K562 (cell line): ENCODE data around the gene PHOX2A. TPM values are rescaled to one million over a fixed set of nuclear protein-coding genes. Genes with fewer than 3 reads are reported as not detected.

Experiments used
- ATAC-seq: fragments of 200-7000 bp; cut with Tn5 transposase; 3 replicates; pipeline ENCODE4 v1.9.1; 2020; ENCODE audit warnings: moderate library complexity
- BruUV-seq: library from RNA; stranded (reverse); fragments of 400-500 nt; replicated peaks from 2 replicates; lab custom pipeline; 2021; lab: Mats Ljungman, UMichigan
- CTCF ChIA-PET: fragments of 300-600 bp; formaldehyde crosslinking; extraction: SDS; loops from one replicate; lab custom pipeline; 2021; ENCODE audit warnings: low intra/inter-chr PET ratio; lab: Yijun Ruan, JAX
- POLR2A ChIA-PET: fragments of 300-600, 350-650 bp; sonication (Branson Sonifier 250); formaldehyde crosslinking; extraction: SDS; loops from one replicate; lab custom pipeline; 2021; ENCODE audit warnings: antibody characterized with exemption, inconsistent platforms; lab: Yijun Ruan, JAX
- DNase-seq, 4 experiments: peaks; one replicate each; pipeline versions ENCODE4 v3.0.0 to v3.0.0-alpha.2; 2011 to 2018; ENCODE audit warnings: low spot score in 3 of 4, mixed read lengths in 3 of 4; ENCODE audit errors: extremely low read depth in 1 of 4
- FAIRE-seq: peaks from 2 replicates; lab custom pipeline; 2011; peaks lifted over from hg19 to GRCh38; lab: Jason Lieb, UNC
- H2AFZ ChIP-seq: 2 replicates; pipeline ENCODE4 v1.6.0; 2011; ENCODE audit warnings: low read depth, low read length, control low read depth, inconsistent platforms
- H3K27ac ChIP-seq: fragments of 200-600 bp; 3 replicates; pipeline ENCODE4 v1.8.0; 2011; ENCODE audit warnings: low read depth, mild to moderate bottlenecking, control low read depth, inconsistent platforms, low read length, moderate library complexity, mixed read lengths; ENCODE audit errors: extremely low read depth
- H3K27me3 ChIP-seq, 2 experiments: fragments of 300-600 bp in 1 of 2; 2 replicates in 1 of 2; 3 replicates in 1 of 2; pipeline versions ENCODE4 v1.6.0 to v1.8.0; 2011; ENCODE audit warnings: inconsistent platforms in 2 of 2, low read length in 2 of 2, mild to moderate bottlenecking in 1 of 2, mixed read lengths in 1 of 2, moderate library complexity in 1 of 2; ENCODE audit not compliant: control insufficient read depth in 2 of 2, insufficient read depth in 2 of 2
- H3K36me3 ChIP-seq: fragments of 300-600 bp; 3 replicates; pipeline ENCODE4 v1.8.0; 2011; ENCODE audit warnings: mild to moderate bottlenecking, low read length, inconsistent platforms; ENCODE audit not compliant: control insufficient read depth, insufficient read depth
- H3K4me1 ChIP-seq, 2 experiments: fragments of 200-600 bp in 1 of 2; replicated peaks in 1 of 2; 2 replicates in 1 of 2; 3 replicates in 1 of 2; pipeline versions ENCODE4 v1.5.1 to v1.8.0; 2011; ENCODE audit warnings: inconsistent platforms in 2 of 2, low read length in 2 of 2, mild to moderate bottlenecking in 1 of 2, mixed read lengths in 1 of 2, moderate library complexity in 1 of 2; ENCODE audit not compliant: control insufficient read depth in 2 of 2, insufficient read depth in 2 of 2
- H3K4me2 ChIP-seq: 2 replicates; pipeline ENCODE4 v1.6.1; 2011; ENCODE audit warnings: low read length, control low read depth, inconsistent platforms, mixed read lengths; ENCODE audit not compliant: insufficient read depth
- H3K4me3 ChIP-seq: fragments of 200-600 bp; sonication (generic), shearing (Covaris generic); 2 replicates; pipeline ENCODE4 v1.5.1; 2016; ENCODE audit warnings: control low read depth, inconsistent platforms
- H3K79me2 ChIP-seq: fragments of 200-600 bp; 3 replicates; pipeline ENCODE4 v1.8.0; 2011; ENCODE audit warnings: low read length, inconsistent platforms; ENCODE audit not compliant: control insufficient read depth, insufficient read depth
- H3K9ac ChIP-seq, 2 experiments: 2 replicates each; pipeline versions ENCODE4 v1.6.0 to v1.6.1; 2011; ENCODE audit warnings: low read depth in 2 of 2, low read length in 2 of 2, control low read depth in 1 of 2, inconsistent platforms in 1 of 2, mild to moderate bottlenecking in 1 of 2, mixed read lengths in 1 of 2; ENCODE audit not compliant: insufficient read depth in 1 of 2
- H3K9me1 ChIP-seq: one replicate; pipeline ENCODE4 v1.6.0; 2011; ENCODE audit warnings: inconsistent platforms, mild to moderate bottlenecking, low read length, moderate library complexity; ENCODE audit not compliant: control insufficient read depth, insufficient read depth
- H3K9me3 ChIP-seq: replicated peaks from 2 replicates; pipeline ENCODE4 v1.5.1; 2011; ENCODE audit warnings: low read depth, low read length, inconsistent platforms; ENCODE audit not compliant: control insufficient read depth, insufficient read depth
- H4K20me1 ChIP-seq: replicated peaks from 2 replicates; pipeline ENCODE4 v1.6.1; 2011; ENCODE audit warnings: low read length, inconsistent platforms, mixed read lengths; ENCODE audit not compliant: control insufficient read depth, insufficient read depth
- EP400 ChIP-seq: fragments of 450-650 bp; IDR thresholded peaks from 2 replicates; pipeline ENCODE4 v1.6.1; 2017; ENCODE audit warnings: antibody characterized with exemption, mild to moderate bottlenecking, moderate library complexity
- FIP1L1 ChIP-seq: fragments of 200-400 bp; formaldehyde crosslinking; IDR thresholded peaks from 2 replicates; pipeline ENCODE4 v1.6.1; 2018; ENCODE audit warnings: mild to moderate bottlenecking, low read depth, low read length; ENCODE audit not compliant: poor library complexity, severe bottlenecking
- FOXK1 ChIP-seq: sonication (generic); formaldehyde crosslinking; IDR thresholded peaks from 2 replicates; pipeline ENCODE4 v1.8.0; 2022; ENCODE audit warnings: missing genetic modification reagents, mild to moderate bottlenecking, borderline replicate concordance
- HLTF ChIP-seq: fragments of 450-650 bp; IDR thresholded peaks from 2 replicates; pipeline ENCODE4 v1.6.1; 2016
- MAFF ChIP-seq: IDR thresholded peaks from 2 replicates; pipeline ENCODE4 v1.6.1; 2012; ENCODE audit warnings: low read length, improper control_type of control experiment
- MBD2 ChIP-seq: sonication (generic); IDR thresholded peaks from 2 replicates; pipeline ENCODE4 v1.6.1; 2016; ENCODE audit warnings: low read depth, borderline replicate concordance
- MIER1 ChIP-seq: fragments of 450-650 bp; IDR thresholded peaks from 2 replicates; pipeline ENCODE4 v1.6.1; 2016; ENCODE audit warnings: antibody characterized with exemption, mild to moderate bottlenecking, low read depth
- MYNN ChIP-seq, 2 experiments: sonication (generic); formaldehyde crosslinking in 1 of 2; IDR thresholded peaks; 2 replicates each; pipeline versions ENCODE4 v1.5.0 to v1.6.1; 2016 to 2020; ENCODE audit warnings: antibody characterized with exemption in 1 of 2, missing genetic modification reagents in 1 of 2
- NR2C1 ChIP-seq, 2 experiments: fragments of 450-650 bp; IDR thresholded peaks; 2 replicates each; pipeline ENCODE4 v1.6.1; 2017; ENCODE audit warnings: mild to moderate bottlenecking in 2 of 2, antibody characterized with exemption in 1 of 2, inconsistent platforms in 1 of 2, missing compliant biosample characterization in 1 of 2, missing genetic modification characterization in 1 of 2
- SMARCC2 ChIP-seq: fragments of 450-650 bp; IDR thresholded peaks from 2 replicates; pipeline ENCODE4 v1.6.1; 2017; ENCODE audit warnings: antibody characterized with exemption, moderate library complexity, mild to moderate bottlenecking, low read depth
- SRF ChIP-seq, 2 experiments: fragments of 250-450, 450-650 bp in 1 of 2; sonication (Bioruptor Pico) in 1 of 2; sonication (generic) in 1 of 2; formaldehyde crosslinking; IDR thresholded peaks; 2 replicates each; pipeline versions ENCODE4 v1.5.0 to v1.5.1; 2020 to 2022; ENCODE audit warnings: mild to moderate bottlenecking in 1 of 2, missing genetic modification reagents in 1 of 2
- ZNF584 ChIP-seq: fragments of 200-800 bp; sonication (Bioruptor generic); IDR thresholded peaks from 2 replicates; pipeline ENCODE4 v1.6.1; 2016; ENCODE audit warnings: low read depth, mild to moderate bottlenecking, missing genetic modification characterization, missing compliant biosample characterization
- WGBS: fragments of 100-300 bp; shearing (Covaris generic); methylation state at CpG from one replicate; pipeline ENCODE4 v1.1.6; 2016; ENCODE audit warnings: low coverage, mixed read lengths; ENCODE audit not compliant: insufficient coverage; ENCODE audit errors: missing lambda C conversion rate; 5-methylcytosine and 5-hydroxymethylcytosine counted together
- in situ Hi-C: fragments of 300-500 bp; cut with MboI; formaldehyde crosslinking; loops from 4 replicates; pipeline ENCODE4 v1.15.0; 2018; ENCODE audit warnings: inconsistent platforms, mixed read lengths
- intact Hi-C: fragments of 100-400 bp; cut with micrococcal nuclease; formaldehyde crosslinking; loops from 2 replicates; pipeline ENCODE4 v1.14.2; 2022
- polyA plus RNA-seq, 8 experiments: library from polyadenylated mRNA; depleted of rRNA in 4 of 8; stranded (reverse) in 5 of 8; unstranded in 3 of 8; fragments of >200 nt; fragmentation: Nextera tagmentation in 2 of 8; fragmentation: Illumina TruSeq in 1 of 8; extraction: Ambion mirVana in 2 of 8; extraction: Trizol in 1 of 8; gene quantifications; 2 replicates each; pipeline versions ENCODE4 v1.2.1 to v1.2.3, GENCODE V29; 2011 to 2014; ENCODE audit warnings: inconsistent platforms in 1 of 8, missing spikeins in 1 of 8
- total RNA-seq, 7 experiments: library from RNA; depleted of rRNA in 6 of 7; stranded (reverse); fragments of >200 nt in 6 of 7; fragmentation: Illumina TruSeq in 2 of 7; extraction: Trizol in 2 of 7; gene quantifications; 2 replicates each; pipeline versions ENCODE4 v1.2.1 to v1.2.3, GENCODE V29; 2011 to 2021; ENCODE audit warnings: low replicate concordance in 1 of 7
- TF ChIP-seq, protein P1 (sequence below): IDR thresholded peaks from 2 replicates; pipeline ENCODE4 v1.6.1; 2012; ENCODE audit warnings: low read depth, low read length, improper control_type of control experiment, borderline replicate concordance
- TF ChIP-seq, protein P2 (sequence below), 2 experiments: fragments of 450-650 bp; IDR thresholded peaks; 2 replicates each; pipeline ENCODE4 v1.6.1; 2016
- TF ChIP-seq, protein P3 (sequence below): IDR thresholded peaks from 2 replicates; pipeline ENCODE4 v1.6.1; 2014; ENCODE audit warnings: antibody characterized with exemption
- TF ChIP-seq, protein P4 (sequence below): IDR thresholded peaks from 2 replicates; pipeline ENCODE4 v1.6.1; 2016; ENCODE audit warnings: missing genetic modification characterization, missing compliant biosample characterization

The PHOX2A gene
- total and polyA plus RNA-seq, 9 of the 15 experiments (the other 6 are each of a cell fraction or from before 2014, with no cell fraction given) = not detected

DNA sequence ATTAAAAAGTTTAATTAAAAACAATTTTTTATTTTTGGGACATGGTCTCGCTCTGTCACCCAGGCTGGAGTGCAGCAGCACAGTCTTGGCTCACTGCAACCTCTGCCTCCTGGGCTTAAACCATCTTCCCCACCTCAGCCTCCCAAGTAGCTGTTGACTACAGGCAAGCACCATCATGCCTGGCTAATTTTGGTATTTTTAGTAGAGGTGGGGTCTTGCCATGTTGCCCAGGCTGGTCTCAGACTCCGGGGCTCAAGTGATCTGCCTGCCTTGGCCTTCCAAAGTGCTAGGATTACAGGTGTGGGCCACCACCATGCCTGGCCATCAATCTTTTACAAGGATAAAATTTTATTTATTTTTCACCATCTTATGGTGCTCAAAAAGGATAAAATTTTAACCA, 43.3 kb upstream of the PHOX2A start:
- no peaks in the 10 kb centered on the region for H3K36me3 ChIP-seq
- H4K20me1 ChIP-seq = no peaks in the 10 kb centered on the region
- no peaks in the 10 kb centered on the region for H3K79me2 ChIP-seq
- no peaks in the 10 kb centered on the region for H3K4me1 ChIP-seq
- POLR2A ChIA-PET = no interaction called here
- no peaks in the 10 kb centered on the region; a peak in 1 of 5 replicates for H3K27me3 ChIP-seq
- 46% methylated on average over 2 of the region's 2 CpGs for WGBS
- H2AFZ ChIP-seq = no peak overlapping the region
- TF ChIP-seq NR2C1 (IDR thresholded peaks at IDR 0.05) (no peak), NR2C1 (tag; IDR thresholded peaks at IDR 0.05) (no peak), MBD2 (no peak), SRF (CRISPR knock-in tag; IDR thresholded peaks at IDR 0.05) (no peak), FIP1L1 (no peak), MIER1 (no peak), MAFF (no peak), HLTF (no peak), SMARCC2 (no peak), MYNN (IDR thresholded peaks at IDR 0.05) (no peak), MYNN (CRISPR knock-in tag; IDR thresholded peaks at IDR 0.05) (no peak), ZNF584 (CRISPR knock-in tag) (no peak), FOXK1 (CRISPR knock-in tag) (no peak), EP400 (no peak)
- TF ChIP-seq, protein P1, sequence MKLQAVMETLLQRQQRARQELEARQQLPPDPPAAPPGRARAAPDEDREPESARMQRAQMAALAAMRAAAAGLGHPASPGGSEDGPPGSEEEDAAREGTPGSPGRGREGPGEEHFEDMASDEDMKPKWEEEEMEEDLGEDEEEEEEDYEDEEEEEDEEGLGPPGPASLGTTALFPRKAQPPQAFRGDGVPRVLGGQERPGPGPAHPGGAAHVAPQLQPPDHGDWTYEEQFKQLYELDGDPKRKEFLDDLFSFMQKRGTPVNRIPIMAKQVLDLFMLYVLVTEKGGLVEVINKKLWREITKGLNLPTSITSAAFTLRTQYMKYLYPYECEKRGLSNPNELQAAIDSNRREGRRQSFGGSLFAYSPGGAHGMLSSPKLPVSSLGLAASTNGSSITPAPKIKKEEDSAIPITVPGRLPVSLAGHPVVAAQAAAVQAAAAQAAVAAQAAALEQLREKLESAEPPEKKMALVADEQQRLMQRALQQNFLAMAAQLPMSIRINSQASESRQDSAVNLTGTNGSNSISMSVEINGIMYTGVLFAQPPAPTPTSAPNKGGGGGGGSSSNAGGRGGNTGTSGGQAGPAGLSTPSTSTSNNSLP = no peak
- TF ChIP-seq, protein P2, sequence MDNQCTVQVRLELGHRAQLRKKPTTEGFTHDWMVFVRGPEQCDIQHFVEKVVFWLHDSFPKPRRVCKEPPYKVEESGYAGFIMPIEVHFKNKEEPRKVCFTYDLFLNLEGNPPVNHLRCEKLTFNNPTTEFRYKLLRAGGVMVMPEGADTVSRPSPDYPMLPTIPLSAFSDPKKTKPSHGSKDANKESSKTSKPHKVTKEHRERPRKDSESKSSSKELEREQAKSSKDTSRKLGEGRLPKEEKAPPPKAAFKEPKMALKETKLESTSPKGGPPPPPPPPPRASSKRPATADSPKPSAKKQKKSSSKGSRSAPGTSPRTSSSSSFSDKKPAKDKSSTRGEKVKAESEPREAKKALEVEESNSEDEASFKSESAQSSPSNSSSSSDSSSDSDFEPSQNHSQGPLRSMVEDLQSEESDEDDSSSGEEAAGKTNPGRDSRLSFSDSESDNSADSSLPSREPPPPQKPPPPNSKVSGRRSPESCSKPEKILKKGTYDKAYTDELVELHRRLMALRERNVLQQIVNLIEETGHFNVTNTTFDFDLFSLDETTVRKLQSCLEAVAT (IDR thresholded peaks at IDR 0.05) = no peak
- TF ChIP-seq, protein P3, sequence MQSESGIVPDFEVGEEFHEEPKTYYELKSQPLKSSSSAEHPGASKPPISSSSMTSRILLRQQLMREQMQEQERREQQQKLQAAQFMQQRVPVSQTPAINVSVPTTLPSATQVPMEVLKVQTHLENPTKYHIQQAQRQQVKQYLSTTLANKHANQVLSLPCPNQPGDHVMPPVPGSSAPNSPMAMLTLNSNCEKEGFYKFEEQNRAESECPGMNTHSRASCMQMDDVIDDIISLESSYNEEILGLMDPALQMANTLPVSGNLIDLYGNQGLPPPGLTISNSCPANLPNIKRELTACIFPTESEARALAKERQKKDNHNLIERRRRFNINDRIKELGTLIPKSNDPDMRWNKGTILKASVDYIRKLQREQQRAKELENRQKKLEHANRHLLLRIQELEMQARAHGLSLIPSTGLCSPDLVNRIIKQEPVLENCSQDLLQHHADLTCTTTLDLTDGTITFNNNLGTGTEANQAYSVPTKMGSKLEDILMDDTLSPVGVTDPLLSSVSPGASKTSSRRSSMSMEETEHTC = no peak
- TF ChIP-seq, protein P4, sequence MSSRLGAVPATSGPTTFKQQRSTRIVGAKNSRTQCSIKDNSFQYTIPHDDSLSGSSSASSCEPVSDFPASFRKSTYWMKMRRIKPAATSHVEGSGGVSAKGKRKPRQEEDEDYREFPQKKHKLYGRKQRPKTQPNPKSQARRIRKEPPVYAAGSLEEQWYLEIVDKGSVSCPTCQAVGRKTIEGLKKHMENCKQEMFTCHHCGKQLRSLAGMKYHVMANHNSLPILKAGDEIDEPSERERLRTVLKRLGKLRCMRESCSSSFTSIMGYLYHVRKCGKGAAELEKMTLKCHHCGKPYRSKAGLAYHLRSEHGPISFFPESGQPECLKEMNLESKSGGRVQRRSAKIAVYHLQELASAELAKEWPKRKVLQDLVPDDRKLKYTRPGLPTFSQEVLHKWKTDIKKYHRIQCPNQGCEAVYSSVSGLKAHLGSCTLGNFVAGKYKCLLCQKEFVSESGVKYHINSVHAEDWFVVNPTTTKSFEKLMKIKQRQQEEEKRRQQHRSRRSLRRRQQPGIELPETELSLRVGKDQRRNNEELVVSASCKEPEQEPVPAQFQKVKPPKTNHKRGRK = no peak
- TF ChIP-seq, all 486 proteins: peak for 0
- DNase-seq (no peak), ATAC-seq (no peak), FAIRE-seq (no peak)
- Histone ChIP-seq H3K27ac (no peak overlapping the region), H3K4me2 (no peak overlapping the region), H3K9me3 (no peaks in the 10 kb centered on the region), H3K4me3 (no peak overlapping the region), H3K9ac (no peak overlapping the region), H3K9me1 (no peaks in the 10 kb centered on the region)
- no TSS peak for BruUV-seq
- intact Hi-C loops (no loop called here), in situ Hi-C loops (no loop called here)
- CTCF ChIA-PET = no interaction called here
